WTC11 (cell line): ENCODE measurements around the gene UBL7.

Experiments used
- CBFB ChIP-seq: sonication (generic); formaldehyde crosslinking; IDR thresholded peaks from 2 replicates; pipeline ENCODE4 v1.8.1; 2022; ENCODE audit warnings: mild to moderate bottlenecking, low read depth, missing genetic modification reagents
- FOXK1 ChIP-seq: sonication (generic); formaldehyde crosslinking; IDR thresholded peaks from 2 replicates; pipeline ENCODE4 v1.8.0; 2022; ENCODE audit warnings: mild to moderate bottlenecking, moderate library complexity, missing genetic modification reagents
- NR2C2 ChIP-seq: sonication (generic); formaldehyde crosslinking; IDR thresholded peaks from 2 replicates; pipeline ENCODE4 v1.8.0; 2022; ENCODE audit warnings: mild to moderate bottlenecking, missing genetic modification reagents
- TEAD4 ChIP-seq: sonication (generic); formaldehyde crosslinking; IDR thresholded peaks from 2 replicates; pipeline ENCODE4 v1.8.0; 2022; ENCODE audit warnings: mild to moderate bottlenecking, missing genetic modification reagents
- ZNF423 ChIP-seq: fragments of 250-450 bp; sonication (Bioruptor Pico); IDR thresholded peaks from 2 replicates; pipeline ENCODE4 v2.1.2; 2022; ENCODE audit warnings: mild to moderate bottlenecking, moderate library complexity
- TF ChIP-seq, protein P1 (sequence below): fragments of 200-600 bp; IDR thresholded peaks from 2 replicates; pipeline ENCODE4 v1.8.0; 2022; ENCODE audit warnings: antibody characterized with exemption
- TF ChIP-seq, protein P2 (sequence below): sonication (generic); formaldehyde crosslinking; IDR thresholded peaks from 2 replicates; pipeline ENCODE4 v1.8.0; 2022; ENCODE audit warnings: mild to moderate bottlenecking, missing genetic modification reagents
- TF ChIP-seq, protein P3 (sequence below): sonication (generic); formaldehyde crosslinking; IDR thresholded peaks from 2 replicates; pipeline ENCODE4 v1.8.1; 2022; ENCODE audit warnings: mild to moderate bottlenecking, missing genetic modification reagents, moderate library complexity, borderline replicate concordance
- TF ChIP-seq, protein P4 (sequence below): sonication (generic); formaldehyde crosslinking; IDR thresholded peaks from 2 replicates; pipeline ENCODE4 v1.8.0; 2022; ENCODE audit warnings: mild to moderate bottlenecking, missing genetic modification reagents

DNA sequence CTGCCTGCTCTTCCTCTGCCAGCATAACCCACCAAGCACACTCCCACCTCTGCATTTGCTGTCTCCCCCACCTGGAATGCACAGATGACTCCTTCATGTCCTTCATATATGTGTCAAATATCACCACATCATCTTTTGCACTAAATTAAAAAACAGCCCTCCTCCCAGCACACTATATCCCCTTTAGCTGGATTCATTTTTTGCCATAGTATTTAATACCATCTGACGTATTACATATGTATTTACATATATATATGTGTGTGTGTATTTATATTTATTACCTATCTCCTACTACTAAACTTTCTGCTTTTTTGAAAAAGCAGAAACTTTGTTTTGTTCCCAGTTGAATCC lies 29.4 kb upstream of the UBL7 start:
- TF ChIP-seq, protein P1, sequence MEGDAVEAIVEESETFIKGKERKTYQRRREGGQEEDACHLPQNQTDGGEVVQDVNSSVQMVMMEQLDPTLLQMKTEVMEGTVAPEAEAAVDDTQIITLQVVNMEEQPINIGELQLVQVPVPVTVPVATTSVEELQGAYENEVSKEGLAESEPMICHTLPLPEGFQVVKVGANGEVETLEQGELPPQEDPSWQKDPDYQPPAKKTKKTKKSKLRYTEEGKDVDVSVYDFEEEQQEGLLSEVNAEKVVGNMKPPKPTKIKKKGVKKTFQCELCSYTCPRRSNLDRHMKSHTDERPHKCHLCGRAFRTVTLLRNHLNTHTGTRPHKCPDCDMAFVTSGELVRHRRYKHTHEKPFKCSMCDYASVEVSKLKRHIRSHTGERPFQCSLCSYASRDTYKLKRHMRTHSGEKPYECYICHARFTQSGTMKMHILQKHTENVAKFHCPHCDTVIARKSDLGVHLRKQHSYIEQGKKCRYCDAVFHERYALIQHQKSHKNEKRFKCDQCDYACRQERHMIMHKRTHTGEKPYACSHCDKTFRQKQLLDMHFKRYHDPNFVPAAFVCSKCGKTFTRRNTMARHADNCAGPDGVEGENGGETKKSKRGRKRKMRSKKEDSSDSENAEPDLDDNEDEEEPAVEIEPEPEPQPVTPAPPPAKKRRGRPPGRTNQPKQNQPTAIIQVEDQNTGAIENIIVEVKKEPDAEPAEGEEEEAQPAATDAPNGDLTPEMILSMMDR, result no peak
- TF ChIP-seq ZNF423 (CRISPR knock-in tag) (no peak), NR2C2 (CRISPR knock-in tag) (no peak), FOXK1 (CRISPR knock-in tag) (no peak), TEAD4 (no peak), CBFB (no peak)
- TF ChIP-seq, protein P2, sequence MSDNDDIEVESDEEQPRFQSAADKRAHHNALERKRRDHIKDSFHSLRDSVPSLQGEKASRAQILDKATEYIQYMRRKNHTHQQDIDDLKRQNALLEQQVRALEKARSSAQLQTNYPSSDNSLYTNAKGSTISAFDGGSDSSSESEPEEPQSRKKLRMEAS (CRISPR knock-in tag), result no peak
- TF ChIP-seq, protein P3, sequence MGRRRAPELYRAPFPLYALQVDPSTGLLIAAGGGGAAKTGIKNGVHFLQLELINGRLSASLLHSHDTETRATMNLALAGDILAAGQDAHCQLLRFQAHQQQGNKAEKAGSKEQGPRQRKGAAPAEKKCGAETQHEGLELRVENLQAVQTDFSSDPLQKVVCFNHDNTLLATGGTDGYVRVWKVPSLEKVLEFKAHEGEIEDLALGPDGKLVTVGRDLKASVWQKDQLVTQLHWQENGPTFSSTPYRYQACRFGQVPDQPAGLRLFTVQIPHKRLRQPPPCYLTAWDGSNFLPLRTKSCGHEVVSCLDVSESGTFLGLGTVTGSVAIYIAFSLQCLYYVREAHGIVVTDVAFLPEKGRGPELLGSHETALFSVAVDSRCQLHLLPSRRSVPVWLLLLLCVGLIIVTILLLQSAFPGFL (CRISPR knock-in tag), result no peak
- TF ChIP-seq, protein P4, sequence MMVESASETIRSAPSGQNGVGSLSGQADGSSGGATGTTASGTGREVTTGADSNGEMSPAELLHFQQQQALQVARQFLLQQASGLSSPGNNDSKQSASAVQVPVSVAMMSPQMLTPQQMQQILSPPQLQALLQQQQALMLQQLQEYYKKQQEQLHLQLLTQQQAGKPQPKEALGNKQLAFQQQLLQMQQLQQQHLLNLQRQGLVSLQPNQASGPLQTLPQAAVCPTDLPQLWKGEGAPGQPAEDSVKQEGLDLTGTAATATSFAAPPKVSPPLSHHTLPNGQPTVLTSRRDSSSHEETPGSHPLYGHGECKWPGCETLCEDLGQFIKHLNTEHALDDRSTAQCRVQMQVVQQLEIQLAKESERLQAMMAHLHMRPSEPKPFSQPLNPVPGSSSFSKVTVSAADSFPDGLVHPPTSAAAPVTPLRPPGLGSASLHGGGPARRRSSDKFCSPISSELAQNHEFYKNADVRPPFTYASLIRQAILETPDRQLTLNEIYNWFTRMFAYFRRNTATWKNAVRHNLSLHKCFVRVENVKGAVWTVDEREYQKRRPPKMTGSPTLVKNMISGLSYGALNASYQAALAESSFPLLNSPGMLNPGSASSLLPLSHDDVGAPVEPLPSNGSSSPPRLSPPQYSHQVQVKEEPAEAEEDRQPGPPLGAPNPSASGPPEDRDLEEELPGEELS (CRISPR knock-in tag), result no peak
